ENCODE results near the gene HSPB1.

Gene HSPB1

DNA sequence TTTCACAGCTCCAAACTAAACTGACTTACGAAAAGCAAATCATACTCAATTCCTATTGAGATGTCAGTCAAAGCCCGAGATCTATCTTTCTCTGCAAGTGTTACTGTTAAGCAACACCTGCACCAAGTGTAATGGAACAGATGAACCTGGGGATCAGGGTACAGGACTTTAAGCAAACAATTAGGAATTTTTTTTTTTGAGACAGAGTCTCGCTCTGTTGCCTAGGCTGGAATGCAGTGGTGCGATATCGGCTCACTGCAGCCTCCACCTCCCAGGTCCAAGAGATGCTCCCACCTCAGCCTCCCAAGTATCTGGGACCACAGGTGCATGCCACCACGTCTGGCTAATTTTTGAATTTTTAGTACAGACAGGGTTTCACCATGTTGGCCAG lies 41.5 kb downstream of the HSPB1 start:
- no peak overlapping the region for H3K4me3 ChIP-seq (replicated peaks in 1 of 2; ENCODE audit: low read depth in 2 of 2, low read length in 2 of 2)
- DNase-seq (ENCODE audit: low read depth in 2 of 2): no peak
- TF ChIP-seq CTCF (IDR thresholded peaks at IDR 0.05; ENCODE audit: low read depth, low read length): no peak

GRCh38 chr7:76346097-76346496 lies 43.6 kb downstream of the HSPB1 start:
- TF ChIP-seq CTCF (IDR thresholded peaks at IDR 0.05; ENCODE audit: low read depth, low read length): no peak
- DNase-seq (ENCODE audit: low read depth in 2 of 2): no peak
- H3K4me3 ChIP-seq (replicated peaks in 1 of 2; ENCODE audit: low read depth in 2 of 2, low read length in 2 of 2): no peak overlapping the region

DNA sequence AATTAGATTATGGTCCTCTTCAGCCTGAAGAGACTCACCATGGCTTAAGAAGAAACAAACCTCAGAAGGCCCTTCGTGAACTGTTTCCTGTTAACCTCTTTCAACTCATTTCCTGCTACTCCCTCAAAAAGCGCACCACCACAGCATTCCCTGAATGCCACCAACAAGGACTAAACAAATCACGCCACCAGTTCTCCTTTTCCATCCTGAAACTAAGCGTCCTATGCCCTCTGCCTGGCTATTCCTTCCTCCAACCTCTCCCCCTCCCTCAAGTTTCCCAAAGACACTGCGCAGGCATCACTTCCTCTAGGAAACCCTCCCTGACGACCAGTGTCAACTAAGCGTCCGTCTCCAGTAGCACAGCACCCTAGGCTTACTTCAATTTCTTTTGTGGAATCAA lies 44.3 kb downstream of the HSPB1 start:
- H3K4me3 ChIP-seq (replicated peaks in 1 of 2; ENCODE audit: low read depth in 2 of 2, low read length in 2 of 2): no peak overlapping the region
- no peak for DNase-seq (ENCODE audit: low read depth in 2 of 2)
- no peak for TF ChIP-seq CTCF (IDR thresholded peaks at IDR 0.05; ENCODE audit: low read depth, low read length)

DNA sequence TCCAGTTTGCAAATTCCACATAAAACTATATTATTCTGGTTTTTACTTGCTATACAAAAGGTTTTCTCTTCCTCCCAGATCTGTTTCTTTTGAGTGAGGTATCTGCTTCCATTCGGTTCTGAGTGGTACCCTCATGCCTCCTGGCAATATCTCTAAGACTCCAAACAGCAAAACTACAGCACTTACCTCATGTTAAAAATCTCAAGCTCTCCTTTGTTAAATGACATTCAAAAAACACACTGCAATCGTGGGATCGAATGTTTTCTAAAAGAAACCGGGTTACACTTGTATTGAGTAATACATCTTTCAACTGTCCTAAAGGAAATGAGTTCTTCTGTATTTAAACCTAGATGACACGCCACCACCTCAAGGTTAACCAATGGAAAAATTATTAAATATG lies 45.2 kb downstream of the HSPB1 start:
- no peak for DNase-seq (ENCODE audit: low read depth in 2 of 2)
- no peak for TF ChIP-seq CTCF (IDR thresholded peaks at IDR 0.05; ENCODE audit: low read depth, low read length)
- H3K4me3 ChIP-seq (replicated peaks in 1 of 2; ENCODE audit: low read depth in 2 of 2, low read length in 2 of 2): no peak overlapping the region

DNA sequence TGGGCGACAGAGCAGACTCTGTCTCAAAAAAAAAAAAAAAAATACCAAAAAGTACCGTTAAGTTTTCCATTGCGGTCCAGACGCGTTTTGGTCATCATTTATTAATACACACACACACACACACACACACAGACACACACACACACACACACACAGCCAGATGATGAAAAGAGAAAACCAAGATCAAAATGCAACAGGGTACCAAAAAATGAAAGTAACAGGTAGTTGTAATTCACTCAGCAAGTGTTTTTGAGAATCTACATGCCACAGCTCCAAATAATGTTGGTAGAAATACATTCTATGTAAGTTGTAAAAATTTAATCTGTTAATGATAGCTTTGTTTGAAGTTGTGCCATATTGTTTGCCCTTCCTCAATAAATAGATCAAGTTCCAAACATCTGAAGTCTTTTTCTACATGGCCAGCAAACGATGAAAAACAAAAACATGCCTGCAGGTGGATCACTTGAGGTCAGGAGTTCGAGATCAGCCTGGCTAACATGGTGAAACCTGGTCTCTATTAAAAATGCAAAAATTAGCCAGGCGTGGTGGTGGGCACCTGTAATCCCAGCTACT lies 46.9 kb downstream of the HSPB1 start:
- TF ChIP-seq CTCF (IDR thresholded peaks at IDR 0.05; ENCODE audit: low read depth, low read length): no peak
- H3K4me3 ChIP-seq (replicated peaks in 1 of 2; ENCODE audit: low read depth in 2 of 2, low read length in 2 of 2): no peak overlapping the region
- DNase-seq (ENCODE audit: low read depth in 2 of 2): no peak

- H3K4me3 ChIP-seq (replicated peaks in 1 of 2; ENCODE audit: low read depth in 2 of 2, low read length in 2 of 2): no peak overlapping the region
- TF ChIP-seq CTCF (IDR thresholded peaks at IDR 0.05; ENCODE audit: low read depth, low read length): no peak
- no peak for DNase-seq (ENCODE audit: low read depth in 2 of 2)
Observed at GRCh38 chr7:76351372-76351771, 48.9 kb downstream of the HSPB1 start.

DNA sequence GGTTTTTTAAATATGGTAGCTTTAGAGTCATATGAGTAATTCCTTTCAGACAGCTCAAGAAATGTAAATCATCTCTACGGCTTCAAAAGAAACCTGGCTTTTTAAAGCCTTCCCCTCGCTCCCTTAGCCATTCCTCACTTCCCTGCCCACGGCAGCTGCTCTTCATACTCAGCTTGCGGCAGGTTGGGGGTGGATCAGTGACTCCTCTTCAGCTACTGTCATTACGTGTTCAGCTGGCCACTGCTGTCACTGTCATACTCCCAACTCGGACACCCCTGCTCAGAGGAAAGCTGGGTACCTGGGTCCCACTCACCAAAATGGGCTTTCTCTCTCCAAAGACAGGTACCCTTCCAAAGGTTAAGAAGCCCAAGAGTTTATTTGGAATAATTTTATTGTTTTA lies 49.7 kb downstream of the HSPB1 start:
- no peak for DNase-seq (ENCODE audit: low read depth in 2 of 2)
- no peak overlapping the region for H3K4me3 ChIP-seq (replicated peaks in 1 of 2; ENCODE audit: low read depth in 2 of 2, low read length in 2 of 2)
- no peak for TF ChIP-seq CTCF (IDR thresholded peaks at IDR 0.05; ENCODE audit: low read depth, low read length)
